ENCODE data around the gene DACT2. TPM values are rescaled to one million over a fixed set of nuclear protein-coding genes. Genes with fewer than 3 reads are reported as not detected.

DACT2 gene
- total and polyA plus RNA-seq, 7 donors = 0.01 to 0.17 TPM; not detected in 5

- no peak for TF ChIP-seq CTCF (IDR thresholded peaks at IDR 0.05)
- Histone ChIP-seq H3K36me3 (ENCODE audit: insufficient read depth in 1 of 2, low read depth in 1 of 2) (no peaks in the 10 kb centered on the region), H3K27ac (no peak overlapping the region), H3K4me3 (no peak overlapping the region), H3K27me3 (ENCODE audit: insufficient read depth in 3 of 3, low read length in 2 of 3) (peaks cover 0 to 4% (median 0%) of the 10 kb centered on the region in 3 donors), H3K4me1 (no peaks in the 10 kb centered on the region), H3K9me3 (no peaks in the 10 kb centered on the region)
- intact Hi-C loops (cut with DNase I) = no loop called here
- ATAC-seq = no peak
- no peak for DNase-seq
- 82 to 87% (median 87%) methylated on average over 20 of the region's 20 CpGs for WGBS, 3 donors
Measured at GRCh38 chr6:168305096-168305749, 14.4 kb downstream of the DACT2 start.

- Histone ChIP-seq H3K27ac (no peak overlapping the region), H3K4me1 (no peaks in the 10 kb centered on the region), H3K9me3 (no peaks in the 10 kb centered on the region), H3K27me3 (ENCODE audit: insufficient read depth in 3 of 3, low read length in 2 of 3) (peaks cover 0 to 6% (median 0%) of the 10 kb centered on the region in 3 donors), H3K36me3 (ENCODE audit: insufficient read depth in 1 of 2, low read depth in 1 of 2) (no peaks in the 10 kb centered on the region), H3K4me3 (no peak overlapping the region)
- no peak for TF ChIP-seq CTCF (IDR thresholded peaks at IDR 0.05)
- DNase-seq (no peak), ATAC-seq (no peak)
- WGBS, 3 donors = 88 to 93% (median 90%) methylated on average over 7 of the region's 7 CpGs
- intact Hi-C loops (cut with DNase I) = no loop called here
Measured at GRCh38 chr6:168304752-168305015, 14.9 kb downstream of the DACT2 start.

- Histone ChIP-seq H3K9me3 (no peaks in the 10 kb centered on the region), H3K4me1 (no peaks in the 10 kb centered on the region), H3K27ac (no peak overlapping the region), H3K36me3 (ENCODE audit: insufficient read depth in 1 of 2, low read depth in 1 of 2) (no peaks in the 10 kb centered on the region), H3K4me3 (no peak overlapping the region), H3K27me3 (ENCODE audit: insufficient read depth in 3 of 3, low read length in 2 of 3) (peaks cover 0 to 6% (median 0%) of the 10 kb centered on the region in 3 donors)
- no peak for ATAC-seq
- intact Hi-C loops (cut with DNase I) = no loop called here
- 90 to 92% (median 91%) methylated on average over 16 of the region's 16 CpGs for WGBS, 3 donors
- TF ChIP-seq CTCF (IDR thresholded peaks at IDR 0.05) = no peak
- no peak for DNase-seq
Measured at GRCh38 chr6:168303982-168304751, 15.4 kb downstream of the DACT2 start.

- Histone ChIP-seq H3K4me3 (no peak overlapping the region), H3K9me3 (no peaks in the 10 kb centered on the region), H3K36me3 (ENCODE audit: insufficient read depth in 1 of 2, low read depth in 1 of 2) (no peaks in the 10 kb centered on the region), H3K27me3 (ENCODE audit: insufficient read depth in 3 of 3, low read length in 2 of 3) (peaks cover 0 to 6% (median 0%) of the 10 kb centered on the region in 3 donors), H3K4me1 (no peaks in the 10 kb centered on the region), H3K27ac (no peak overlapping the region)
- ATAC-seq = no peak
- DNase-seq = no peak
- 80 to 85% (median 83%) methylated on average over 5 of the region's 5 CpGs for WGBS, 3 donors
- intact Hi-C loops (cut with DNase I) = no loop called here
- TF ChIP-seq CTCF (IDR thresholded peaks at IDR 0.05) = no peak
Measured at GRCh38 chr6:168302534-168302933, 17.0 kb downstream of the DACT2 start.

All from psoas muscle (tissue), 8 donors.